Measurements from ENCODE around the gene OGFOD2.
"Not testable (repeated sequence)": the region's sequence is repeated elsewhere in the genome, so short reads cannot be mapped to it uniquely, and the experiment has no call there.

OGFOD2 gene

DNA sequence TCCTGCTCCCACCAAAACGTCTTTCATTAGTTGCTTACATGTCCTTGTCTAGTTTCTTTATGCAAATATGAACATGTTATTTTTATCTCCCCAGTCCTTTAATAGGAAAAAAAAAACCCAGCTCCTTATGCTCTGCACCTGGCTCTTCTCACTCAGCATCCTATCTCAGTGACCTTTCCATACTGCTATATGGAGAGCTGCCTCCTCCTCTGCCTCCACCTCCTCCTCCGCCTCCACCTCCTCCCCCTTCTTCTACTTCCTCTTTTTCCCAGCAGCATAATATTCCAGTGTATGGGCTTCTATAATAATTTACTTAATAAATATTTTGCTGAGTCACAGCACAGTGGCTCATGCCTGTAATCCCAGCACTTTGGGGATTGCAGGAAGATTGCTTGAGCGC lies 40.3 kb upstream of the OGFOD2 start:
- TF ChIP-seq, protein P1, sequence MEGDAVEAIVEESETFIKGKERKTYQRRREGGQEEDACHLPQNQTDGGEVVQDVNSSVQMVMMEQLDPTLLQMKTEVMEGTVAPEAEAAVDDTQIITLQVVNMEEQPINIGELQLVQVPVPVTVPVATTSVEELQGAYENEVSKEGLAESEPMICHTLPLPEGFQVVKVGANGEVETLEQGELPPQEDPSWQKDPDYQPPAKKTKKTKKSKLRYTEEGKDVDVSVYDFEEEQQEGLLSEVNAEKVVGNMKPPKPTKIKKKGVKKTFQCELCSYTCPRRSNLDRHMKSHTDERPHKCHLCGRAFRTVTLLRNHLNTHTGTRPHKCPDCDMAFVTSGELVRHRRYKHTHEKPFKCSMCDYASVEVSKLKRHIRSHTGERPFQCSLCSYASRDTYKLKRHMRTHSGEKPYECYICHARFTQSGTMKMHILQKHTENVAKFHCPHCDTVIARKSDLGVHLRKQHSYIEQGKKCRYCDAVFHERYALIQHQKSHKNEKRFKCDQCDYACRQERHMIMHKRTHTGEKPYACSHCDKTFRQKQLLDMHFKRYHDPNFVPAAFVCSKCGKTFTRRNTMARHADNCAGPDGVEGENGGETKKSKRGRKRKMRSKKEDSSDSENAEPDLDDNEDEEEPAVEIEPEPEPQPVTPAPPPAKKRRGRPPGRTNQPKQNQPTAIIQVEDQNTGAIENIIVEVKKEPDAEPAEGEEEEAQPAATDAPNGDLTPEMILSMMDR (IDR thresholded peaks at IDR 0.05) = no peak

GRCh38 chr12:122935318-122935717 lies 39.7 kb upstream of the OGFOD2 start:
- H3K27ac ChIP-seq = no peak overlapping the region

More for the DNA sequence above, 40.3 kb upstream of the OGFOD2 start:
- no peak overlapping the region for H3K27ac ChIP-seq
- no peak for DNase-seq (ENCODE audit: low spot score)
- H3K4me3 ChIP-seq = no peak overlapping the region

DNA sequence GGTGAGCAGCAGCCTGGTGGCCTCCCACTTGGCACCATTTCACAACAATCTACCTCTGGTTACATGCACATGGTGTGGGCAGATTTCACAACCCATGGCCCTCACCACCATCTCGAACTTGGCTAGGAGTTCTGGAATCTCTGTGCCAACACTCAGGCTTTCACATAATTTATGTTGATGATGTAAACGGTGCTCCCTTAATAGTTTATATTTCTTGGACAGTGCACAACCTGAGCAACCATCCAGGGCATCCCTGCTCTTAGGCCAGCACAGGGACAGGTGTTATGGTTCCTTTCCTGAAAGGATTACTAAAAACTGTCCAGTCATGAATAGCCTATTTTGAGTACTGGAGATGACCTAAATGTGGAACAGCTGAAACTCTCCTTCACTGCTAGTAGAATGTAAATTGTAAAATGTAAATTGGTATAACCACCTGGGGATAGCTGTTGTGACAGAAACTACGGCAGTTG lies 37.4 kb upstream of the OGFOD2 start:
- TF ChIP-seq, protein P1 (IDR thresholded peaks at IDR 0.05) = no peak
- DNase-seq (ENCODE audit: low spot score) = no peak
- H3K4me3 ChIP-seq = no peak overlapping the region
- no peak overlapping the region for H3K27ac ChIP-seq

More at GRCh38 chr12:122935318-122935717, 39.7 kb upstream of the OGFOD2 start:
- no peak for DNase-seq (ENCODE audit: low spot score)
- no peak overlapping the region for H3K4me3 ChIP-seq
- TF ChIP-seq, protein P1 (IDR thresholded peaks at IDR 0.05) = no peak

GRCh38 chr12:122939125-122939524 lies 35.9 kb upstream of the OGFOD2 start:
- no peak overlapping the region for H3K27ac ChIP-seq
- DNase-seq (ENCODE audit: low spot score) = no peak
- H3K4me3 ChIP-seq = no peak overlapping the region
- TF ChIP-seq, protein P1 (IDR thresholded peaks at IDR 0.05) = no peak

- H3K4me3 ChIP-seq; DNase-seq (ENCODE audit: low spot score); H3K27ac ChIP-seq: not testable (repeated sequence)
Observed at GRCh38 chr12:122941351-122941750, 33.7 kb upstream of the OGFOD2 start.

- H3K27ac ChIP-seq = peak overlapping the region in 1 of 2 donors; percentile 15
- TF ChIP-seq, protein P1 (IDR thresholded peaks at IDR 0.05) = no peak
- no peak overlapping the region for H3K4me3 ChIP-seq
- no peak for DNase-seq (ENCODE audit: low spot score)
Observed at GRCh38 chr12:122942637-122943036, 32.4 kb upstream of the OGFOD2 start.

DNA sequence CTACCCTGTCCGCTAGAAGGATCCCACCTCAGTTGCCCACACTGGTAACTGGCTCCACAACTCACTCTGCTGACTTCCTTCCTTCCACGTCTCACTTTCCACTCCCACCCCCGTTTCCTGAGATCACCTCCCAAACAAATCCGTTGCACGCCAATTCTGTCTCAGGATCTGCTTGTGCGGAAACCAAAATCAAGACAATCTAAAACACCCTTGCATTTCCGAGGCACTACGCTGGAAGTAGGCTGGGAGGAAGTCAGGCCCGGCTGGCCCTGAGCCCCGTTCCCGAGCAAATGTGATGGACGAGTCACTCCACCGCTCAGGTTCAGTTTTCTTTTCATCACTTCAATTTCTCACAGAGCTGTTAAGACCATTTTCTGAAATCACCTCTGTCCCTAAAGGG lies 31.8 kb upstream of the OGFOD2 start:
- no peak for DNase-seq (ENCODE audit: low spot score)
- Histone ChIP-seq H3K27ac (peak overlapping the region in 1 of 2 donors; percentile 15), H3K4me3 (no peak overlapping the region)
- TF ChIP-seq, protein P1 (IDR thresholded peaks at IDR 0.05) = no peak

All from coronary artery (tissue), 2 donors.